GM23338 (cell line): ENCODE measurements around the gene BCL2L13. TPM values are rescaled to one million over a fixed set of nuclear protein-coding genes. Genes with fewer than 3 reads are reported as not detected.

ENCODE experiments used
- ATAC-seq: fragments of 200-7000 bp; cut with Tn5 transposase; 3 replicates; pipeline ENCODE4 v1.9.1; 2020
- DNase-seq: peaks from one replicate; pipeline ENCODE4 v3.0.0-alpha.2; 2015; ENCODE audit warnings: low spot score
- H2AFZ ChIP-seq: fragments of 200-600 bp; sonication (generic); 2 replicates; pipeline ENCODE4 v1.8.0; 2016; ENCODE audit warnings: antibody characterized with exemption, mild to moderate bottlenecking, moderate library complexity
- H3F3A ChIP-seq: fragments of 200-600 bp; sonication (generic); replicated peaks from 2 replicates; pipeline ENCODE4 v1.8.0; 2017; ENCODE audit warnings: antibody characterized with exemption, mixed run types, low read depth
- H3K27ac ChIP-seq: fragments of 200-600 bp; sonication (generic); 2 replicates; pipeline ENCODE4 v1.6.1; 2016; ENCODE audit warnings: low read depth
- H3K27me3 ChIP-seq: fragments of 200-600 bp; sonication (generic); 2 replicates; pipeline ENCODE4 v1.8.0; 2016; ENCODE audit warnings: mild to moderate bottlenecking, mixed run types, moderate library complexity; ENCODE audit not compliant: insufficient read depth
- H3K36me3 ChIP-seq: fragments of 200-600 bp; sonication (generic); 2 replicates; pipeline ENCODE4 v1.8.0; 2016; ENCODE audit warnings: mild to moderate bottlenecking; ENCODE audit not compliant: insufficient read depth
- H3K4me1 ChIP-seq: fragments of 200-600 bp; sonication (generic); 2 replicates; pipeline ENCODE4 v1.8.0; 2016; ENCODE audit warnings: mild to moderate bottlenecking, moderate library complexity; ENCODE audit not compliant: insufficient read depth
- H3K4me2 ChIP-seq: fragments of 200-600 bp; sonication (generic); 2 replicates; pipeline ENCODE4 v1.7.1; 2017; ENCODE audit warnings: mixed run types
- H3K4me3 ChIP-seq: fragments of 200-600 bp; sonication (generic); 2 replicates; pipeline ENCODE4 v1.6.1; 2016; ENCODE audit warnings: mixed run types
- H3K79me2 ChIP-seq: fragments of 200-600 bp; sonication (generic); replicated peaks from 2 replicates; pipeline ENCODE4 v1.8.0; 2017; ENCODE audit warnings: mild to moderate bottlenecking; ENCODE audit not compliant: insufficient read depth
- H3K9me2 ChIP-seq: fragments of 200-600 bp; sonication (generic); 2 replicates; pipeline ENCODE4 v1.8.0; 2017; ENCODE audit not compliant: insufficient read depth
- H4K20me1 ChIP-seq: fragments of 200-600 bp; sonication (generic); replicated peaks from 2 replicates; pipeline ENCODE4 v1.8.0; 2017; ENCODE audit warnings: mild to moderate bottlenecking; ENCODE audit not compliant: insufficient read depth
- H3K27ac Mint-ChIP-seq: 2 replicates; pipeline ENCODE4 v1.8.0; 2020; ENCODE audit warnings: inconsistent platforms, mild to moderate bottlenecking, moderate library complexity, mixed read lengths
- H3K27me3 Mint-ChIP-seq: 3 replicates; pipeline ENCODE4 v1.8.0; 2022; ENCODE audit warnings: low read depth, mild to moderate bottlenecking, moderate library complexity, mixed read lengths, inconsistent platforms; ENCODE audit not compliant: insufficient read depth, poor library complexity
- H3K36me3 Mint-ChIP-seq: 3 replicates; pipeline ENCODE4 v1.8.0; 2021; ENCODE audit warnings: low read depth, mild to moderate bottlenecking, inconsistent platforms, moderate library complexity, mixed read lengths
- H3K4me1 Mint-ChIP-seq: 3 replicates; pipeline ENCODE4 v1.8.0; 2020; ENCODE audit warnings: mild to moderate bottlenecking, inconsistent platforms, mixed read lengths
- H3K4me3 Mint-ChIP-seq: 3 replicates; pipeline ENCODE4 v1.8.0; 2021; ENCODE audit warnings: moderate library complexity, mild to moderate bottlenecking, inconsistent platforms, mixed read lengths
- H3K9me3 Mint-ChIP-seq: 3 replicates; pipeline ENCODE4 v1.8.0; 2020; ENCODE audit warnings: moderate library complexity, mild to moderate bottlenecking, inconsistent platforms, mixed read lengths
- CREB1 ChIP-seq: fragments of 250-450 bp; sonication (Bioruptor Pico); IDR thresholded peaks from 2 replicates; pipeline ENCODE4 v1.5.0; 2020; ENCODE audit warnings: low read depth, mild to moderate bottlenecking, moderate library complexity
- ETS1 ChIP-seq: IDR thresholded peaks from 2 replicates; pipeline ENCODE4 v1.6.1; 2016; ENCODE audit warnings: antibody characterized with exemption
- EZH2phosphoT487 ChIP-seq: fragments of 200-600 bp; sonication (generic); IDR thresholded peaks from one replicate; pipeline ENCODE4 v1.8.1; 2018; ENCODE audit warnings: antibody characterized with exemption; ENCODE audit not compliant: unreplicated experiment
- JUNB ChIP-seq: IDR thresholded peaks from one replicate; pipeline ENCODE4 v1.6.1; 2016; ENCODE audit warnings: antibody characterized with exemption; ENCODE audit not compliant: unreplicated experiment
- NANOG ChIP-seq: IDR thresholded peaks from 2 replicates; pipeline ENCODE4 v1.6.1; 2016; ENCODE audit warnings: antibody characterized with exemption, borderline replicate concordance
- POLR2AphosphoS5 ChIP-seq: IDR thresholded peaks from 2 replicates; pipeline ENCODE4 v1.6.1; 2016; ENCODE audit warnings: antibody characterized with exemption, low read depth
- REST ChIP-seq: IDR thresholded peaks from one replicate; pipeline ENCODE4 v1.6.1; 2018; ENCODE audit warnings: antibody characterized with exemption; ENCODE audit not compliant: unreplicated experiment
- ZNF114 ChIP-seq: fragments of 250-450 bp; sonication (Bioruptor Pico); IDR thresholded peaks from 2 replicates; pipeline ENCODE4 v1.5.0; 2020; ENCODE audit warnings: mild to moderate bottlenecking, moderate library complexity
- ZNF331 ChIP-seq: fragments of 250-450 bp; sonication (Bioruptor Pico); IDR thresholded peaks from 2 replicates; pipeline ENCODE4 v1.5.0; 2020; ENCODE audit warnings: low read depth, mild to moderate bottlenecking, moderate library complexity
- polyA plus RNA-seq: library from polyadenylated mRNA; unstranded; fragments of >200 nt; fragmentation: Nextera tagmentation; extraction: Ambion mirVana; gene quantifications from 2 replicates; pipeline ENCODE4 v1.2.1, GENCODE V29; 2016
- total RNA-seq: library from RNA; depleted of rRNA; stranded (reverse); fragments of >200 nt; shearing (Covaris generic); gene quantifications from 2 replicates; pipeline ENCODE4 v1.2.3, GENCODE V29; 2014

Gene BCL2L13
- total and polyA plus RNA-seq, 2 experiments from 2014 or later = 22.4 to 32.3 TPM

- no peak for DNase-seq
- H3K4me2 ChIP-seq = no peak overlapping the region
- H3K79me2 ChIP-seq = no peaks in the 10 kb centered on the region
- H3F3A ChIP-seq = 0 out of 2 replicates have a peak, but pooled peaks cover 3% of the 10 kb centered on the region
- 0 out of 2 replicates have a peak, but pooled peaks cover 3% of the 10 kb centered on the region for H4K20me1 ChIP-seq
- Mint-ChIP-seq H3K4me3 (no peak overlapping the region), H3K9me3 (no peaks in the 10 kb centered on the region), H3K36me3 (peaks cover 48% of the 10 kb centered on the region), H3K27ac (no peak overlapping the region), H3K4me1 (no peaks in the 10 kb centered on the region; the same call in 2 of the 3 replicates), H3K27me3 (no peaks in the 10 kb centered on the region)
- H3K4me1 ChIP-seq = no peaks in the 10 kb centered on the region
- H2AFZ ChIP-seq = no peak overlapping the region
- no peaks in the 10 kb centered on the region for H3K27me3 ChIP-seq
- TF ChIP-seq CREB1 (no peak), ZNF331 (CRISPR knock-in tag) (no peak), POLR2AphosphoS5 (no peak), EZH2phosphoT487 (no peak), NANOG (no peak)
- peak overlapping the region; percentile 87; the same call in 1 of the 2 replicates for H3K27ac ChIP-seq
- peaks cover 31% of the 10 kb centered on the region for H3K36me3 ChIP-seq
- no peaks in the 10 kb centered on the region for H3K9me2 ChIP-seq
- no peak overlapping the region for H3K4me3 ChIP-seq
- no peak for ATAC-seq
Observed at GRCh38 chr22:17589810-17590375, 48.7 kb upstream of the BCL2L13 start.

GRCh38 chr22:17590586-17590985 is 48.0 kb upstream of the BCL2L13 start:
- DNase-seq = no peak
- ATAC-seq = no peak
- Histone ChIP-seq H3F3A (0 out of 2 replicates have a peak, but pooled peaks cover 5% of the 10 kb centered on the region), H3K4me2 (no peak overlapping the region), H3K27me3 (no peaks in the 10 kb centered on the region), H3K4me3 (no peak overlapping the region), H3K27ac (peak overlapping the region; percentile 87; the same call in 1 of the 2 replicates), H2AFZ (no peak overlapping the region), H3K9me2 (no peaks in the 10 kb centered on the region), H3K79me2 (no peaks in the 10 kb centered on the region), H4K20me1 (0 out of 2 replicates have a peak, but pooled peaks cover 3% of the 10 kb centered on the region), H3K4me1 (no peaks in the 10 kb centered on the region), H3K36me3 (peaks cover 31% of the 10 kb centered on the region)
- Mint-ChIP-seq H3K4me3 (no peak overlapping the region), H3K27me3 (no peaks in the 10 kb centered on the region), H3K4me1 (no peaks in the 10 kb centered on the region; the same call in 2 of the 3 replicates), H3K9me3 (no peaks in the 10 kb centered on the region), H3K36me3 (peaks cover 55% of the 10 kb centered on the region), H3K27ac (no peak overlapping the region; the same call in 1 of the 2 replicates)
- TF ChIP-seq CREB1 = no peak
- TF ChIP-seq ETS1 = no peak
- TF ChIP-seq JUNB = no peak
- no peak for TF ChIP-seq ZNF331 (CRISPR knock-in tag)
- TF ChIP-seq POLR2AphosphoS5 = no peak
- TF ChIP-seq REST = no peak
- no peak for TF ChIP-seq ZNF114 (CRISPR knock-in tag)
